Endothelial cell (in vitro differentiated cells): ENCODE measurements around the gene TTC7B. TPM values are rescaled to one million over a fixed set of nuclear protein-coding genes. Genes with fewer than 3 reads are reported as not detected.

ENCODE experiments used
- DNase-seq: peaks from one replicate; pipeline ENCODE4 v3.0.0; 2021; ENCODE audit warnings: low spot score
- H3K27ac Mint-ChIP-seq: one replicate; pipeline ENCODE4 v1.8.0; 2021; ENCODE audit warnings: mixed read lengths, inconsistent platforms; ENCODE audit not compliant: unreplicated experiment
- H3K27me3 Mint-ChIP-seq: one replicate; pipeline ENCODE4 v1.8.0; 2021; ENCODE audit warnings: mild to moderate bottlenecking, moderate library complexity, mixed read lengths, inconsistent platforms; ENCODE audit not compliant: unreplicated experiment
- H3K36me3 Mint-ChIP-seq: one replicate; pipeline ENCODE4 v1.8.0; 2021; ENCODE audit warnings: mild to moderate bottlenecking, low read depth, mixed read lengths, inconsistent platforms; ENCODE audit not compliant: unreplicated experiment
- H3K4me1 Mint-ChIP-seq: one replicate; pipeline ENCODE4 v1.8.0; 2021; ENCODE audit warnings: mild to moderate bottlenecking, mixed read lengths, inconsistent platforms; ENCODE audit not compliant: unreplicated experiment
- H3K4me3 Mint-ChIP-seq: one replicate; pipeline ENCODE4 v1.8.0; 2021; ENCODE audit warnings: mild to moderate bottlenecking, mixed read lengths, inconsistent platforms; ENCODE audit not compliant: unreplicated experiment
- H3K9me3 Mint-ChIP-seq: one replicate; pipeline ENCODE4 v1.8.0; 2021; ENCODE audit warnings: mixed read lengths, inconsistent platforms; ENCODE audit not compliant: unreplicated experiment
- total RNA-seq: library from RNA; stranded (reverse); fragmentation: NEBNext Ultra II Directional; extraction: Animal tissue kit (Norgen Biotek cat#: 25700); gene quantifications from one replicate; pipeline ENCODE4 v1.2.1, GENCODE V29; 2021; ENCODE audit not compliant: unreplicated experiment
- TF ChIP-seq, protein P1 (sequence below): fragments of 200-600 bp; sonication (generic); IDR thresholded peaks from one replicate; pipeline ENCODE4 v1.5.0; 2021; ENCODE audit warnings: antibody characterized with exemption; ENCODE audit not compliant: unreplicated experiment

The TTC7B gene
- total RNA-seq, 1 donor from 2014 or later, result 93.5 TPM

- peaks cover 6% of the 10 kb centered on the region for H3K27me3 Mint-ChIP-seq
- no peak overlapping the region for H3K4me3 Mint-ChIP-seq
- no peak overlapping the region for H3K27ac Mint-ChIP-seq
- no peak for DNase-seq
- TF ChIP-seq, protein P1, sequence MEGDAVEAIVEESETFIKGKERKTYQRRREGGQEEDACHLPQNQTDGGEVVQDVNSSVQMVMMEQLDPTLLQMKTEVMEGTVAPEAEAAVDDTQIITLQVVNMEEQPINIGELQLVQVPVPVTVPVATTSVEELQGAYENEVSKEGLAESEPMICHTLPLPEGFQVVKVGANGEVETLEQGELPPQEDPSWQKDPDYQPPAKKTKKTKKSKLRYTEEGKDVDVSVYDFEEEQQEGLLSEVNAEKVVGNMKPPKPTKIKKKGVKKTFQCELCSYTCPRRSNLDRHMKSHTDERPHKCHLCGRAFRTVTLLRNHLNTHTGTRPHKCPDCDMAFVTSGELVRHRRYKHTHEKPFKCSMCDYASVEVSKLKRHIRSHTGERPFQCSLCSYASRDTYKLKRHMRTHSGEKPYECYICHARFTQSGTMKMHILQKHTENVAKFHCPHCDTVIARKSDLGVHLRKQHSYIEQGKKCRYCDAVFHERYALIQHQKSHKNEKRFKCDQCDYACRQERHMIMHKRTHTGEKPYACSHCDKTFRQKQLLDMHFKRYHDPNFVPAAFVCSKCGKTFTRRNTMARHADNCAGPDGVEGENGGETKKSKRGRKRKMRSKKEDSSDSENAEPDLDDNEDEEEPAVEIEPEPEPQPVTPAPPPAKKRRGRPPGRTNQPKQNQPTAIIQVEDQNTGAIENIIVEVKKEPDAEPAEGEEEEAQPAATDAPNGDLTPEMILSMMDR, result no peak
- no peaks in the 10 kb centered on the region for H3K9me3 Mint-ChIP-seq
- no peaks in the 10 kb centered on the region for H3K36me3 Mint-ChIP-seq
- H3K4me1 Mint-ChIP-seq, result peaks cover 21% of the 10 kb centered on the region
These were observed 36.9 kb upstream of the TTC7B start for GRCh38 chr14:90853116-90853515.

GRCh38 chr14:90851327-90852036 is 35.3 kb upstream of the TTC7B start:
- Mint-ChIP-seq H3K36me3 (peaks cover 5% of the 10 kb centered on the region), H3K9me3 (no peaks in the 10 kb centered on the region), H3K27me3 (peaks cover 6% of the 10 kb centered on the region), H3K27ac (peak overlapping the region; percentile 88), H3K4me1 (peaks cover 25% of the 10 kb centered on the region), H3K4me3 (no peak overlapping the region)
- TF ChIP-seq, protein P1, result no peak
- no peak for DNase-seq

GRCh38 chr14:90850487-90850886 is 34.3 kb upstream of the TTC7B start:
- Mint-ChIP-seq H3K9me3 (no peaks in the 10 kb centered on the region), H3K27me3 (peaks cover 9% of the 10 kb centered on the region), H3K4me1 (peaks cover 25% of the 10 kb centered on the region), H3K27ac (peak overlapping the region; percentile 99), H3K4me3 (no peak overlapping the region), H3K36me3 (peaks cover 5% of the 10 kb centered on the region)
- peak; percentile 59 for DNase-seq
- TF ChIP-seq, protein P1, result no peak

- Mint-ChIP-seq H3K27me3 (peaks cover 9% of the 10 kb centered on the region), H3K9me3 (no peaks in the 10 kb centered on the region), H3K4me1 (peaks cover 25% of the 10 kb centered on the region), H3K4me3 (no peak overlapping the region), H3K27ac (peak overlapping the region; percentile 99), H3K36me3 (peaks cover 5% of the 10 kb centered on the region)
- no peak for DNase-seq
- TF ChIP-seq, protein P1, result no peak
These were observed 33.7 kb upstream of the TTC7B start for GRCh38 chr14:90849787-90850444.
